ENCODE measurements around the gene PEX6. TPM values are rescaled to one million over a fixed set of nuclear protein-coding genes. Genes with fewer than 3 reads are reported as not detected.

PEX6 gene, protein sequence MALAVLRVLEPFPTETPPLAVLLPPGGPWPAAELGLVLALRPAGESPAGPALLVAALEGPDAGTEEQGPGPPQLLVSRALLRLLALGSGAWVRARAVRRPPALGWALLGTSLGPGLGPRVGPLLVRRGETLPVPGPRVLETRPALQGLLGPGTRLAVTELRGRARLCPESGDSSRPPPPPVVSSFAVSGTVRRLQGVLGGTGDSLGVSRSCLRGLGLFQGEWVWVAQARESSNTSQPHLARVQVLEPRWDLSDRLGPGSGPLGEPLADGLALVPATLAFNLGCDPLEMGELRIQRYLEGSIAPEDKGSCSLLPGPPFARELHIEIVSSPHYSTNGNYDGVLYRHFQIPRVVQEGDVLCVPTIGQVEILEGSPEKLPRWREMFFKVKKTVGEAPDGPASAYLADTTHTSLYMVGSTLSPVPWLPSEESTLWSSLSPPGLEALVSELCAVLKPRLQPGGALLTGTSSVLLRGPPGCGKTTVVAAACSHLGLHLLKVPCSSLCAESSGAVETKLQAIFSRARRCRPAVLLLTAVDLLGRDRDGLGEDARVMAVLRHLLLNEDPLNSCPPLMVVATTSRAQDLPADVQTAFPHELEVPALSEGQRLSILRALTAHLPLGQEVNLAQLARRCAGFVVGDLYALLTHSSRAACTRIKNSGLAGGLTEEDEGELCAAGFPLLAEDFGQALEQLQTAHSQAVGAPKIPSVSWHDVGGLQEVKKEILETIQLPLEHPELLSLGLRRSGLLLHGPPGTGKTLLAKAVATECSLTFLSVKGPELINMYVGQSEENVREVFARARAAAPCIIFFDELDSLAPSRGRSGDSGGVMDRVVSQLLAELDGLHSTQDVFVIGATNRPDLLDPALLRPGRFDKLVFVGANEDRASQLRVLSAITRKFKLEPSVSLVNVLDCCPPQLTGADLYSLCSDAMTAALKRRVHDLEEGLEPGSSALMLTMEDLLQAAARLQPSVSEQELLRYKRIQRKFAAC
- total RNA-seq = 16.5 and 60.2 TPM in 2 replicates

DNA sequence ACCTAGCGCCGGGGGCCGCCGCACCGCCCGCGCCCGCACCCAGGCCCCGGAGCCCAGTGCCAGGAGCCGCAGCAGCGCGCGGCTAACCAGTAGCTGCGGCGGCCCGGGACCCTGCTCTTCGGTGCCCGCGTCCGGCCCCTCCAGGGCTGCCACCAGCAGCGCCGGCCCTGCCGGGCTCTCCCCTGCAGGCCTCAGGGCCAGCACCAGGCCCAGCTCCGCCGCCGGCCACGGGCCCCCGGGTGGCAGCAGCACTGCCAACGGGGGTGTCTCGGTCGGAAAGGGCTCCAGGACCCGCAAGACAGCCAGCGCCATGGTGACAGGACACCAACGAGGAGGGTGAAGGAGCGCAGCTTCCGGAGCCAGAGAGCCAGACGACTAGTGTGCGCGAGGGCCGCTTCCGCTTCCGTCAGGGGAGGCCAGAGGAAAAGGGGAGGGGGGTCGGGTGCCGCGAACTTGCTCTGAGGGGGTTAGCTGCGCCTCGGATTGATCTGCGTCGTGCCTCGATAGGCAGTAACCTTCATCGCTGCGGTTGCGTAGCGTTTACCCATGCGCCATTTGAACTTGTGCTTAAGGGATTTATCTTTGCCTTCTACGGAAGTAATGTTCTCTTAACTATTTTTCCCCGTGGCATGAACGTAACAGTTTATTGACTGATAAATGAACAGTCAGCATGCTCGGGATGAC, at the start of gene PEX6:
PEX6 (minus strand) TSS at position 343 of the 684 bp plus-strand sequence; CDS start at position 312, 31 bp downstream.

DNA sequence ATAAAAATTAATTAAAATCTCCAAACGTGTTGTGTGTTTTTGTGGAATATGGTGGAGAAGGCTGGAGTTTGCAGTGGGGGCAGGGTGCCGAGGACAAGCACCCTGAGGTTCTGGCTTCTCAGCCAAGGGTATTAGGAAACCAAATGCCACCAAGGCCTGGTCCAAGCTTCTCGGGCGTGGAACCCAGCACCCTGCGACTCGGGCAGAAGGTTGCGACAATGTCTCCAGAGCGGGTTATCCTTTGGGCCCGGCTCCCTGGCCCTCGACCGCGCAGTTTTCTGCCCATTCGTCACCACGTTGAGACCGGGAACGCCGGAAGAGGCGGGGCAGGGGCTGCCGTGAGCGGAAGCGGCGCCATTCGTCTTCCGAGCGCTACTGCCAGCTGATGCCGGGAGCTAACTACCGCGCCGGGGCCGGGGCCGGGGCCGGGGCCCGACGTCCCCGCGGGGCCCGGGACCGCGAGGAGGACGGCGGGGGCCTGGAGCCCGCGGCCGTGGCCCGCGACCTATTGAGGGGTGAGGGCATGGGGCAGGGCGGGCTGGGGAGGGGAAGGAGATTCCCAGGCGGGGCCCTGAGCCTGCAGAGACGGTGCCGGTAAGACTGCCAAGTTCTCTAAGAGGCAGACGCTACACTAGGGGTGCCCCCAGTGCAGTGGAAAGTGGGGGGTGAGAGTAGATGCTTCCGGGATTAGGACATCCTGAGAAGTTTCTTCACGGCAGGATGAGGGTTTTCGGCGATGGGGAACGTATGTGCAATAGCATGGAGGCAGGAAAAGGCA, 42.5 kb upstream of the PEX6 start, which contains the start of gene RRP36:
RRP36 (plus strand) TSS at position 354 of the 778 bp plus-strand sequence; CDS start at position 386, 32 bp downstream.

DNA sequence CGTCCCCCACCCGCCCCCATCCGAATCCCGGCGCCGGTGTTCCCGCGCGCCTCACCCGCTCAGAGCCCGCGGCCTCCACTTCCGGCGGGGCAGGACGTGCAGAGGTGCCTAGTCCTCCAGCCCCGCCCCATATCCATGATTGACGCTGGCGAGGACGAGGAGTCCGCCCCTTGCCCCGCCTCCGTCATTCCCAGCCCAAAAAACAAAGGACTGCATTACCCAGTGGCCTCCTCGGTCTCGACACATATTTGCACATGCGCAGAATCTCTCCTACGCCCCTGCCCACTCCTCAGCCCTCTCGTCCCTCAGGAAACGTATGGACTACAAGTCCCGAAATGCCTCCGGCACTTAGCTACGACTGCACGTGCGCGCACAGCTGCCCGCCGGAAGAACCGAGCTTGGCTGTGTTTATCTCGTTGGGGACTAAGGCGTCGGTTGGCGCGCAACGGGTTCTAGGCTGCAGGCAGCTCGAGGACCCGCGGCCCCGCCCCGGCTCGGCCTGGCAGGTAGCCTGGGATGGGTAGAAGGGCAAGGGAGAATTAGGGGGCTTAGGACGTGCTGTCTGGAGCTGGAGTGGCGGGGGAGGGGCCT, 35.0 kb upstream of the PEX6 start, which contains the start of the genes KLHDC3 and MEA1:
KLHDC3 (plus strand) TSS at position 407 of the 591 bp plus-strand sequence. CDS start 2,944 bp downstream, outside the sequence.
MEA1 (minus strand) TSS at position 104 of the 591 bp plus-strand sequence. CDS start 133 bp downstream, outside the sequence.

DNA sequence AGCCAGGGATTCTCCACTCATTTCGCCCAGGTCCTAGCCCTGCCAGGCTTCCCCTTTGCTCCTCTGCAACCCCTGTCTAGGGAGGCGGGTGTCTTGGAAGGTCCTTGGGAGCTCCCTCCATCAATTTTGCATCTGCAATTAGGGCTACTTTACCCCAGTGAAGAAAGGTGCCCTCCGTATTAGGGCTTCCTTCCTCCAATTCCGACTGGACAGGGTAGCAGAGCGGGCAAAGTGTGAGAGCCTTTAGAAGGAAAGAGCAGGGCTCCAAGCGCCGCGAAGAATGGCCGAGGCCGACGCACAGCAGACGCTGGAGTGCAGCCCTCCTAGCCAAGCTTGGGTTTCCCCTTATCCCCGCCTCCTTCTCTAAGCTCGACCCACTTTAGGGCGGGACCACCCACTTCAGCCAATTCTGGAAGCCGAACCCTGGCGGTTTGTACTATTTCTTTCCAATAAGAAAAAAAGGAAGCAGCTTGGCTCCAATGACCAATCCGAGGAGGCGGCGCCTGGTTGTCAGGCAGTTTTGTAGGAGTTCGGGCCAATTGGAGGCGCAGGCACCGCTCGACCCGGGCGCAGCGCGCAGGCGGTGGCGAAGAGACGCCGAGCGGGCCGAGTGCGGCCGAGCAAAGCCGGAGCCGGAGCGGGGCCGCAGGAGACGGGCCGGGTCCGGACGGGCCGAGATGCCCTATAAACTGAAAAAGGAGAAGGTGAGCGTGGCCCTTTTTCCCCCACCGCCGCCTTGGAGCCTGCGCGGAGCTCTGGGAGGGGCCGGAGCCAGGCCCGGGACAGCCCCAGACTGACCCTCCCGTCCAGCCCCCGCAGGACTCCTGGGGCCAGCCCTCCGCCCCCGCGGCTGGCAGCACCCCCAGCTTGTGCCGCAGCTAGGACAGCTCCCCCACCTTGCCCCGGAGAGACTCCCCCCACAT, 5.3 kb upstream of the PEX6 start, which contains the start of gene PPP2R5D:
PPP2R5D (plus strand) TSS at position 570 of the 923 bp plus-strand sequence; CDS start at position 678, 108 bp downstream.

DNA sequence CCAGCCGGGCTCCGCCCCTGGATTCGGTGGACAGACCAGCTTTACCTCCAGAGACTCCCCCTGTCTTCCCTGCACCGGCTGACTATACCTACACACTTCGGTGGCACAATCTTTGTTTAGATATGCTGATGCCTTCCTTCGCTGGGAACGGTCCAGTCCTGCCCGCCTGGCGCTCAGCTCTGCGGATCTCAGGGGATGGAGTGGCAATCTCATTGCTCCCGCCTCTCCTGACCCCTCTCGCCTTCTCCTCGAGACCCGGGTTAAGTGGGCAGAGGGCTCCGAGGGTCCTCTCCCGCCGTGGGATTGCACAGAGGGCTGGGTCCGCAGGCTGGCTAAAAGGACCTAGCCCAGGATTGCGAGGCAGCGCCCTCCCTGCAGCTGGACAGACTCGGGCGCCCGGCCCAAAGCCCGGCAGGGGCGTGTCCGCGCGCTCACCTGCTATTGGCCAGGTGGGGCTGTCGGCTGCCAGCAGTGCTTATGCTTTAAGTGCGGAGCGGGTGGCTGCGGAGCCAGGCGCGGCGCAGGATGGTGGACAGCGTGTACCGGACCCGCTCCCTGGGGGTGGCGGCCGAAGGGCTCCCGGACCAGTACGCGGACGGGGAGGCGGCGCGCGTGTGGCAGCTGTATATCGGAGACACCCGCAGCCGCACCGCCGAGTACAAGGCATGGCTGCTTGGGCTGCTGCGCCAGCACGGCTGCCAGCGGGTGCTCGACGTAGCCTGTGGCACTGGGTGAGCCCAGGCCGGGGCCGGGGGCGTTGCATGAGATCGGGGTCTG, 18.6 kb downstream of the PEX6 start, which contains the start of gene GNMT:
GNMT (plus strand) TSS at position 512 of the 777 bp plus-strand sequence; CDS start at position 526, 14 bp downstream.

DNA sequence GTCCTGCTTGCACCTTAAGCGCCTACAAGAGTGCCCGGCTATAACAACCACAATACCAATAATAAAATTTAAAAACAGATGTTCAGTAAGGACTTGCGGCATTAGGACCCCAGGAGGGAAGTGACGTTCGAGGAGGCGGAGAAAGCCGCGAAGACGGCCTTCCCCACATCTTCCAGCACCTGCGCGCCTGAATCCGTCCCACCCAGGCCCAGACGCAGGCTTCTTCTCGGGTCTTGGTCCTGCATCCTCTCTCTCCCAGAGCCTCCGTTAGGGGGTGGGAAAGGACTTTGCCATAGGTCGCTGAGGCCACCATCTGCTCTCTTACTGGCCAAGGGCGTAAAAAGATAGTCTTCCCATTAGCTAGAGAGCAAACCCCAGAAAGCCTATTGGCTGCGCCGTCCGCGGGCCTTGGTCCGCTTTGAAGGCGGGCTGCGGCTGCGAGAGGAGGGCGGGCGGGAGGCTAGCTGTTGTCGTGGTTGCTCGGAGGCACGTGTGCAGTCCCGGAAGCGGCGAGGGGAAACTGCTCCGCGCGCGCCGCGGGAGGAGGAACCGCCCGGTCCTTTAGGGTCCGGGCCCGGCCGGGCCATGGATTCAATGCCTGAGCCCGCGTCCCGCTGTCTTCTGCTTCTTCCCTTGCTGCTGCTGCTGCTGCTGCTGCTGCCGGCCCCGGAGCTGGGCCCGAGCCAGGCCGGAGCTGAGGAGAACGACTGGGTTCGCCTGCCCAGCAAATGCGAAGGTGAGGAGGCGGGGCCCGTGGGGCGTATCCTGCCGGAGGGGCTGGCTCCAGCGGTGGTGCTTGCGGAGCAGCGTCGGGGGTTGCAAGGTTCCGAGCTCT, 49.8 kb downstream of the PEX6 start, which contains the start of gene CNPY3:
CNPY3 (plus strand) TSS at position 495 of the 835 bp plus-strand sequence; CDS start at position 586, 91 bp downstream.

DNA sequence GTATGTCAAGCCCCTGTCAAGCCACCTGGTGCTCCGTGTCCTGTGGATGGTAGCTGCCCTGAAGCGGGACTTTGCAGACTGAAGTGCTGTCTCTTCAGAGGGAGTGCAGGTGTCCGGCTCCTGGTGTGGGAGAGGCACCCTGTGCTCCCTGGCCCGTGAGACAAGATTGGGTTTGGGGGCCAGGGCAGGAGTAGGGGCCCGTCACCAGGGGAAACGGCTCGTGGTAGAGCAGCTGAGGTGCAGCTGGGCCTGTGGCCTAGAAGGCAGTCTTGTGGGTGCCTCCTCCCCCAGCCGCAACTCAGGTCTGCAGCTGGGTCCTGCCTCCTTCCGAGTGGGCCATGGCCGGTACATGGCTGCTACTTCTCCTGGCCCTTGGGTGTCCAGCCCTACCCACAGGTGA, 63.2 kb downstream of the PEX6 start, which contains the start of gene PTCRA:
PTCRA (plus strand) TSS at position 322 of the 400 bp plus-strand sequence; CDS start at position 339, 17 bp downstream.

Other genes starting within 250 kb of the PEX6 start
- gene TBCC, start 233.1 kb downstream of the PEX6 start, total RNA-seq = 44.1 and 45.3 TPM in 2 replicates
- 3.7 and 6.5 TPM in 2 replicates for gene BICRAL, start 197.1 kb downstream of the PEX6 start, total RNA-seq
- 104 and 121 TPM in 2 replicates for gene RPL7L1, start 99.6 kb downstream of the PEX6 start, total RNA-seq
- gene PTCRA, start 63.1 kb downstream of the PEX6 start, total RNA-seq = not detected in 2 replicates
- 30.5 and 54.6 TPM in 2 replicates for gene CNPY3, start 49.7 kb downstream of the PEX6 start, total RNA-seq
- gene GNMT, start 18.4 kb downstream of the PEX6 start, total RNA-seq = not detected in 2 replicates
- 40.9 and 50.6 TPM in 2 replicates for gene PPP2R5D, start 5.4 kb upstream of the PEX6 start, total RNA-seq
- gene MEA1, start 34.8 kb upstream of the PEX6 start, total RNA-seq = 43.7 and 94.3 TPM in 2 replicates
- 90.9 and 103 TPM in 2 replicates for gene KLHDC3, start 35.1 kb upstream of the PEX6 start, total RNA-seq
- 56.5 and 88.6 TPM in 2 replicates for gene RRP36, start 42.4 kb upstream of the PEX6 start, total RNA-seq
- 32.7 and 38.7 TPM in 2 replicates for gene CUL7, start 74.7 kb upstream of the PEX6 start, total RNA-seq
- 35.9 and 41.3 TPM in 2 replicates for gene MRPL2, start 80.3 kb upstream of the PEX6 start, total RNA-seq
- gene KLC4, start 80.5 kb upstream of the PEX6 start, total RNA-seq = 11.2 and 14.7 TPM in 2 replicates
- gene PTK7, start 97.1 kb upstream of the PEX6 start, total RNA-seq = 144 and 240 TPM in 2 replicates
- 15.6 and 33.6 TPM in 2 replicates for gene SRF, start 192.1 kb upstream of the PEX6 start, total RNA-seq
- gene CUL9, start 203.0 kb upstream of the PEX6 start, total RNA-seq = 12.2 and 15.9 TPM in 2 replicates

Data from epithelial cell of alveolus of lung (primary cell).